Gastrocnemius medialis (tissue), 4 donors: ENCODE measurements around the gene EOLA2. TPM values are rescaled to one million over a fixed set of nuclear protein-coding genes. Genes with fewer than 3 reads are reported as not detected.
"Not testable (repeated sequence)": the region's sequence is repeated elsewhere in the genome, so short reads cannot be mapped to it uniquely, and the experiment has no call there.

Source experiments
- ATAC-seq, 2 donors: fragments of 150-250 bp; one replicate each; pipeline ENCODE4 v1.9.1; 2016
- DNase-seq, 2 donors: peaks; one replicate each; pipeline ENCODE4 v3.0.0-alpha.2; 2019
- H3K27ac ChIP-seq, 4 donors: fragments of 200-600 bp; sonication (generic); 1 replicate in 1 of 4; 2 replicates in 3 of 4; pipeline ENCODE4 v1.5.1; 2016 to 2018; ENCODE audit warnings: mild to moderate bottlenecking in 2 of 4, moderate library complexity in 1 of 4
- H3K27me3 ChIP-seq, 3 donors: fragments of 200-600 bp; sonication (generic) in 2 of 3; 1 replicate in 1 of 3; 2 replicates in 2 of 3; pipeline versions ENCODE4 v1.5.1 to v1.6.0; 2016 to 2019; ENCODE audit warnings: mild to moderate bottlenecking in 1 of 3, moderate library complexity in 1 of 3
- H3K36me3 ChIP-seq, 2 donors: fragments of 200-600 bp; sonication (generic) in 1 of 2; one replicate each; pipeline ENCODE4 v1.5.1; 2017 to 2018
- H3K4me1 ChIP-seq, 2 donors: fragments of 200-600 bp; sonication (generic) in 1 of 2; one replicate each; pipeline ENCODE4 v1.5.1; 2016 to 2017; ENCODE audit warnings: mild to moderate bottlenecking in 2 of 2
- H3K4me3 ChIP-seq, 4 donors: fragments of 200-600 bp; sonication (generic) in 3 of 4; 1 replicate in 1 of 4; 2 replicates in 3 of 4; pipeline ENCODE4 v1.5.1; 2016 to 2019; ENCODE audit warnings: mild to moderate bottlenecking in 2 of 4
- H3K9me3 ChIP-seq, 3 donors: fragments of 200-600 bp; sonication (generic) in 2 of 3; 1 replicate in 1 of 3; 2 replicates in 2 of 3; pipeline ENCODE4 v1.5.1; 2016 to 2019
- CTCF ChIP-seq, 5 experiments: fragments of 450-650 bp in 3 of 5; fragments of 200-600 bp in 2 of 5; sonication (generic) in 2 of 5; IDR thresholded peaks in 4 of 5; conservative IDR thresholded peaks in 1 of 5; 1 replicate in 4 of 5; 2 replicates in 1 of 5; pipeline ENCODE4 v1.5.1; 2016 to 2019; ENCODE audit warnings: antibody characterized with exemption in 5 of 5, mild to moderate bottlenecking in 3 of 5, moderate library complexity in 3 of 5
- POLR2A ChIP-seq, 2 donors: fragments of 450-650 bp; IDR thresholded peaks; one replicate each; pipeline ENCODE4 v1.6.1; 2017; ENCODE audit warnings: antibody characterized with exemption in 2 of 2, mild to moderate bottlenecking in 2 of 2, moderate library complexity in 2 of 2
- in situ Hi-C, 4 donors: fragments of 200-750 bp; cut with MboI; loops; one replicate each; pipeline versions ENCODE4 v1.15.0 to v1.8.0; 2017; ENCODE audit warnings: low sequenced_read_pairs in 4 of 4
- intact Hi-C: fragments of 100-400 bp; cut with DNase I; formaldehyde crosslinking; loops from one replicate; pipeline ENCODE4 v1.15.1; 2023; ENCODE audit warnings: low total_unique reads
- total RNA-seq, 4 donors: library from RNA; depleted of rRNA; stranded (reverse); fragments of >200 nt; gene quantifications; one replicate each; pipeline versions ENCODE4 v1.1.0 to v1.2.3, GENCODE V29; 2016

The EOLA2 gene
- total RNA-seq, 4 donors from 2014 or later = 7.2 to 17.1 (median 11.0) TPM

DNA sequence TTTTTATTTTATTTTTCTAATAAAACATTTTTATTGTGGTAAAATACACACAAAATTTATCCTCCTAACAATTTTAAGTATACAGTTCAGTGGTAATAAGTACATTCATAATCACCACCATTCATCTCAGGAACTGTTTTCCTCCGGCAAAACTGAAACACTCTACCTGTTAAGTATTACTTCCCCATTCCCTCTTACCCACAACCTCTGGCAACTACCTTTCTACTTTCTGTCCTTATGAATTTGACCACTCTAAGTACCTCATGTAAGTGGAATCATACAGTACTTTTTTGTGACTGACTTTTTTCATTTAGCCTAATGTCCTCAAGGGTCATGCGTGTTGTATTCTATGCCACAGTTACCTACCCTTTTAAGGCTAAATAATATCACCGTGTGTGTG, 30.0 kb downstream of the EOLA2 start:
- in situ Hi-C loops (no loop called here), intact Hi-C loops (no loop called here)
- no peaks in the 10 kb centered on the region for H3K4me1 ChIP-seq

GRCh38 chrX:149903889-149904748, 34.2 kb downstream of the EOLA2 start:
- no peak for ATAC-seq
- H3K4me3 ChIP-seq = no peak overlapping the region

More for the DNA sequence above, 30.0 kb downstream of the EOLA2 start:
- H3K4me3 ChIP-seq = no peak overlapping the region
- H3K27me3 ChIP-seq = no peaks in the 10 kb centered on the region
- no peaks in the 10 kb centered on the region for H3K36me3 ChIP-seq
- ATAC-seq (no peak), DNase-seq (no peak)
- H3K9me3 ChIP-seq = no peaks in the 10 kb centered on the region
- no peak overlapping the region for H3K27ac ChIP-seq
- TF ChIP-seq POLR2A (IDR thresholded peaks at IDR 0.05) (no peak), CTCF (IDR thresholded peaks at IDR 0.05 in 4 of 5, conservative IDR thresholded peaks at IDR 0.05 in 1 of 5) (no peak)

GRCh38 chrX:149898554-149898953, 39.7 kb downstream of the EOLA2 start:
- Histone ChIP-seq H3K9me3 (no peaks in the 10 kb centered on the region), H3K4me1 (no peaks in the 10 kb centered on the region), H3K27me3 (no peaks in the 10 kb centered on the region), H3K36me3 (no peaks in the 10 kb centered on the region), H3K27ac (no peak overlapping the region), H3K4me3 (no peak overlapping the region)
- in situ Hi-C loops = no loop called here
- no peak for DNase-seq
- intact Hi-C loops = no loop called here
- ATAC-seq = no peak
- TF ChIP-seq CTCF (IDR thresholded peaks at IDR 0.05 in 4 of 5, conservative IDR thresholded peaks at IDR 0.05 in 1 of 5) = no peak
- TF ChIP-seq POLR2A (IDR thresholded peaks at IDR 0.05) = no peak

More at GRCh38 chrX:149903889-149904748, 34.2 kb downstream of the EOLA2 start:
- H3K27ac ChIP-seq = no peak overlapping the region
- H3K4me1 ChIP-seq = no peaks in the 10 kb centered on the region
- no peak for DNase-seq
- H3K27me3 ChIP-seq = no peaks in the 10 kb centered on the region
- H3K9me3 ChIP-seq = no peaks in the 10 kb centered on the region
- in situ Hi-C loops (no loop called here), intact Hi-C loops (no loop called here)
- no peak for TF ChIP-seq POLR2A (IDR thresholded peaks at IDR 0.05)
- no peak for TF ChIP-seq CTCF (IDR thresholded peaks at IDR 0.05 in 4 of 5, conservative IDR thresholded peaks at IDR 0.05 in 1 of 5)
- H3K36me3 ChIP-seq = no peaks in the 10 kb centered on the region

GRCh38 chrX:149890828-149891227, 47.5 kb downstream of the EOLA2 start:
- intact Hi-C loops, H3K4me3 ChIP-seq, H3K27me3 ChIP-seq, ATAC-seq, H3K9me3 ChIP-seq, H3K27ac ChIP-seq, H3K4me1 ChIP-seq, DNase-seq, in situ Hi-C loops, H3K36me3 ChIP-seq: not testable (repeated sequence)

Other genes with a start within 250 kb of the EOLA2 start
- gene MAGEA11, start 226.4 kb downstream of the EOLA2 start, total RNA-seq = not detected
- under 1 TPM in 2 of 4 donors, not detected in 2; 0.42 to 0.46 TPM for gene HSFX1, start 164.4 kb downstream of the EOLA2 start, total RNA-seq
- gene MAGEA9, start 156.6 kb downstream of the EOLA2 start, total RNA-seq = not detected
- not detected for gene MAGEA8, start 57.3 kb downstream of the EOLA2 start, total RNA-seq
- not detected for gene HSFX4, start 8.9 kb downstream of the EOLA2 start, total RNA-seq